Measurements from ENCODE around the gene CAPN1.

DNA sequence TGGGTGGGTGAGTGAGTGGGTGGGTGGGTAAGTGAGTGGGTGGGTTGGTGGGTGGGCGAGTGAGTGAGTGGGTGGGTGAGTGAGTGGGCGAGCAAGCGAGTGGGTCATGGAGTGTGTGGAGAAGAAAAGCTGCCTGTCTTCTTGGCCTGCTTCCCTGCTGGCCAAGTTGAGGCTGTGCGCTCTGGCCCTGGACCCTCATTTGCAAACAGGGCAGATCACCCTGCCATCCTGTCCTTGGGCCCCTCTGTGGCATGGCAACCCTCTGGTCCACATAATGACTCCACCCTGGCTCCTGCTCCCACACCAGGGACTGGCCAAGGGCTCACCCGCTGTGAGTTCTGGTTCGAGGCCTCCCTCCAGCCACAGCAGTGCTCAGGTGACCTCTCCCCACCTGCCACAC, 35.1 kb downstream of the CAPN1 start:
- TF ChIP-seq, protein P1, sequence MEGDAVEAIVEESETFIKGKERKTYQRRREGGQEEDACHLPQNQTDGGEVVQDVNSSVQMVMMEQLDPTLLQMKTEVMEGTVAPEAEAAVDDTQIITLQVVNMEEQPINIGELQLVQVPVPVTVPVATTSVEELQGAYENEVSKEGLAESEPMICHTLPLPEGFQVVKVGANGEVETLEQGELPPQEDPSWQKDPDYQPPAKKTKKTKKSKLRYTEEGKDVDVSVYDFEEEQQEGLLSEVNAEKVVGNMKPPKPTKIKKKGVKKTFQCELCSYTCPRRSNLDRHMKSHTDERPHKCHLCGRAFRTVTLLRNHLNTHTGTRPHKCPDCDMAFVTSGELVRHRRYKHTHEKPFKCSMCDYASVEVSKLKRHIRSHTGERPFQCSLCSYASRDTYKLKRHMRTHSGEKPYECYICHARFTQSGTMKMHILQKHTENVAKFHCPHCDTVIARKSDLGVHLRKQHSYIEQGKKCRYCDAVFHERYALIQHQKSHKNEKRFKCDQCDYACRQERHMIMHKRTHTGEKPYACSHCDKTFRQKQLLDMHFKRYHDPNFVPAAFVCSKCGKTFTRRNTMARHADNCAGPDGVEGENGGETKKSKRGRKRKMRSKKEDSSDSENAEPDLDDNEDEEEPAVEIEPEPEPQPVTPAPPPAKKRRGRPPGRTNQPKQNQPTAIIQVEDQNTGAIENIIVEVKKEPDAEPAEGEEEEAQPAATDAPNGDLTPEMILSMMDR (IDR thresholded peaks at IDR 0.05 in 4 of 5, conservative IDR thresholded peaks at IDR 0.05 in 1 of 5): no peak
- TF ChIP-seq POLR2A (IDR thresholded peaks at IDR 0.05): no peak

Data from gastrocnemius medialis (tissue), 4 donors.